K562 (cell line): Measurements from ENCODE around the gene VPS4B. TPM values are rescaled to one million over a fixed set of nuclear protein-coding genes. Genes with fewer than 3 reads are reported as not detected.

ENCODE experiments used
- ATAC-seq: fragments of 200-7000 bp; cut with Tn5 transposase; 3 replicates; pipeline ENCODE4 v1.9.1; 2020; ENCODE audit warnings: moderate library complexity
- BruUV-seq: library from RNA; stranded (reverse); fragments of 400-500 nt; replicated peaks from 2 replicates; lab custom pipeline; 2021; lab: Mats Ljungman, UMichigan
- CTCF ChIA-PET: fragments of 300-600 bp; formaldehyde crosslinking; extraction: SDS; loops from one replicate; lab custom pipeline; 2021; ENCODE audit warnings: low intra/inter-chr PET ratio; lab: Yijun Ruan, JAX
- POLR2A ChIA-PET: fragments of 300-600, 350-650 bp; sonication (Branson Sonifier 250); formaldehyde crosslinking; extraction: SDS; loops from one replicate; lab custom pipeline; 2021; ENCODE audit warnings: antibody characterized with exemption, inconsistent platforms; lab: Yijun Ruan, JAX
- DNase-seq, 4 experiments: peaks; one replicate each; pipeline versions ENCODE4 v3.0.0 to v3.0.0-alpha.2; 2011 to 2018; ENCODE audit warnings: low spot score in 3 of 4, mixed read lengths in 3 of 4; ENCODE audit errors: extremely low read depth in 1 of 4
- FAIRE-seq: peaks from 2 replicates; lab custom pipeline; 2011; peaks lifted over from hg19 to GRCh38; lab: Jason Lieb, UNC
- H2AFZ ChIP-seq: 2 replicates; pipeline ENCODE4 v1.6.0; 2011; ENCODE audit warnings: low read depth, low read length, control low read depth, inconsistent platforms
- H3K27ac ChIP-seq: fragments of 200-600 bp; 3 replicates; pipeline ENCODE4 v1.8.0; 2011; ENCODE audit warnings: low read depth, mild to moderate bottlenecking, control low read depth, inconsistent platforms, low read length, moderate library complexity, mixed read lengths; ENCODE audit errors: extremely low read depth
- H3K27me3 ChIP-seq, 2 experiments: fragments of 300-600 bp in 1 of 2; 2 replicates in 1 of 2; 3 replicates in 1 of 2; pipeline versions ENCODE4 v1.6.0 to v1.8.0; 2011; ENCODE audit warnings: inconsistent platforms in 2 of 2, low read length in 2 of 2, mild to moderate bottlenecking in 1 of 2, mixed read lengths in 1 of 2, moderate library complexity in 1 of 2; ENCODE audit not compliant: control insufficient read depth in 2 of 2, insufficient read depth in 2 of 2
- H3K36me3 ChIP-seq: fragments of 300-600 bp; 3 replicates; pipeline ENCODE4 v1.8.0; 2011; ENCODE audit warnings: mild to moderate bottlenecking, low read length, inconsistent platforms; ENCODE audit not compliant: control insufficient read depth, insufficient read depth
- H3K4me1 ChIP-seq, 2 experiments: fragments of 200-600 bp in 1 of 2; replicated peaks in 1 of 2; 2 replicates in 1 of 2; 3 replicates in 1 of 2; pipeline versions ENCODE4 v1.5.1 to v1.8.0; 2011; ENCODE audit warnings: inconsistent platforms in 2 of 2, low read length in 2 of 2, mild to moderate bottlenecking in 1 of 2, mixed read lengths in 1 of 2, moderate library complexity in 1 of 2; ENCODE audit not compliant: control insufficient read depth in 2 of 2, insufficient read depth in 2 of 2
- H3K4me2 ChIP-seq: 2 replicates; pipeline ENCODE4 v1.6.1; 2011; ENCODE audit warnings: low read length, control low read depth, inconsistent platforms, mixed read lengths; ENCODE audit not compliant: insufficient read depth
- H3K4me3 ChIP-seq: fragments of 200-600 bp; sonication (generic), shearing (Covaris generic); 2 replicates; pipeline ENCODE4 v1.5.1; 2016; ENCODE audit warnings: control low read depth, inconsistent platforms
- H3K79me2 ChIP-seq: fragments of 200-600 bp; 3 replicates; pipeline ENCODE4 v1.8.0; 2011; ENCODE audit warnings: low read length, inconsistent platforms; ENCODE audit not compliant: control insufficient read depth, insufficient read depth
- H3K9ac ChIP-seq, 2 experiments: 2 replicates each; pipeline versions ENCODE4 v1.6.0 to v1.6.1; 2011; ENCODE audit warnings: low read depth in 2 of 2, low read length in 2 of 2, control low read depth in 1 of 2, inconsistent platforms in 1 of 2, mild to moderate bottlenecking in 1 of 2, mixed read lengths in 1 of 2; ENCODE audit not compliant: insufficient read depth in 1 of 2
- H3K9me1 ChIP-seq: one replicate; pipeline ENCODE4 v1.6.0; 2011; ENCODE audit warnings: inconsistent platforms, mild to moderate bottlenecking, low read length, moderate library complexity; ENCODE audit not compliant: control insufficient read depth, insufficient read depth
- H3K9me3 ChIP-seq: replicated peaks from 2 replicates; pipeline ENCODE4 v1.5.1; 2011; ENCODE audit warnings: low read depth, low read length, inconsistent platforms; ENCODE audit not compliant: control insufficient read depth, insufficient read depth
- H4K20me1 ChIP-seq: replicated peaks from 2 replicates; pipeline ENCODE4 v1.6.1; 2011; ENCODE audit warnings: low read length, inconsistent platforms, mixed read lengths; ENCODE audit not compliant: control insufficient read depth, insufficient read depth
- ARNT ChIP-seq, 2 experiments: fragments of 450-650 bp; IDR thresholded peaks; 2 replicates each; pipeline ENCODE4 v1.6.1; 2016; ENCODE audit warnings: mild to moderate bottlenecking in 1 of 2
- DACH1 ChIP-seq: fragments of 450-650 bp; IDR thresholded peaks from 2 replicates; pipeline ENCODE4 v1.6.1; 2018; ENCODE audit not compliant: partially characterized antibody
- DDX20 ChIP-seq: fragments of 450-650 bp; IDR thresholded peaks from 2 replicates; pipeline ENCODE4 v1.6.1; 2016; ENCODE audit warnings: missing genetic modification characterization, low read depth, mild to moderate bottlenecking, missing compliant biosample characterization, moderate library complexity
- HCFC1 ChIP-seq: IDR thresholded peaks from 2 replicates; pipeline ENCODE4 v1.6.1; 2012; ENCODE audit warnings: low read depth, low read length, improper control_type of control experiment
- HIVEP1 ChIP-seq: fragments of 250-450 bp; sonication (Bioruptor Pico); IDR thresholded peaks from 2 replicates; pipeline ENCODE4 v1.4.0; 2020; ENCODE audit warnings: mild to moderate bottlenecking
- MED1 ChIP-seq: sonication (generic); formaldehyde crosslinking; IDR thresholded peaks from 2 replicates; pipeline ENCODE4 v1.8.1; 2023; ENCODE audit warnings: missing genetic modification reagents, borderline replicate concordance
- NFXL1 ChIP-seq: fragments of 450-650 bp; formaldehyde crosslinking; IDR thresholded peaks from 2 replicates; pipeline ENCODE4 v1.4.0; 2021; ENCODE audit warnings: mild to moderate bottlenecking
- POLR2H ChIP-seq: IDR thresholded peaks from 2 replicates; pipeline ENCODE4 v1.6.1; 2016; ENCODE audit warnings: missing genetic modification characterization, low read depth, mild to moderate bottlenecking, control low read depth, missing compliant biosample characterization, moderate library complexity
- SMARCC2 ChIP-seq: fragments of 450-650 bp; IDR thresholded peaks from 2 replicates; pipeline ENCODE4 v1.6.1; 2017; ENCODE audit warnings: antibody characterized with exemption, moderate library complexity, mild to moderate bottlenecking, low read depth
- SRSF9 ChIP-seq: fragments of 200-400 bp; formaldehyde crosslinking; IDR thresholded peaks from 2 replicates; pipeline ENCODE4 v1.6.1; 2017; ENCODE audit warnings: low read depth, low read length, borderline replicate concordance
- XRCC4 ChIP-seq: IDR thresholded peaks from one replicate; pipeline ENCODE4 v1.6.1; 2011; ENCODE audit not compliant: insufficient read depth, insufficient read length; ENCODE audit errors: extremely low read depth
- ZNF174 ChIP-seq: fragments of 250-450 bp; sonication (Bioruptor Pico); IDR thresholded peaks from 2 replicates; pipeline ENCODE4 v1.4.0; 2020; ENCODE audit warnings: mild to moderate bottlenecking
- ZNF589 ChIP-seq: fragments of 200-800 bp; sonication (Bioruptor generic); IDR thresholded peaks from 2 replicates; pipeline ENCODE4 v1.6.1; 2016; ENCODE audit warnings: low read depth, missing genetic modification characterization, missing compliant biosample characterization
- WGBS: fragments of 100-300 bp; shearing (Covaris generic); methylation state at CpG from one replicate; pipeline ENCODE4 v1.1.6; 2016; ENCODE audit warnings: low coverage, mixed read lengths; ENCODE audit not compliant: insufficient coverage; ENCODE audit errors: missing lambda C conversion rate; 5-methylcytosine and 5-hydroxymethylcytosine counted together
- in situ Hi-C: fragments of 300-500 bp; cut with MboI; formaldehyde crosslinking; loops from 4 replicates; pipeline ENCODE4 v1.15.0; 2018; ENCODE audit warnings: inconsistent platforms, mixed read lengths
- intact Hi-C: fragments of 100-400 bp; cut with micrococcal nuclease; formaldehyde crosslinking; loops from 2 replicates; pipeline ENCODE4 v1.14.2; 2022
- polyA plus RNA-seq, 8 experiments: library from polyadenylated mRNA; depleted of rRNA in 4 of 8; stranded (reverse) in 5 of 8; unstranded in 3 of 8; fragments of >200 nt; fragmentation: Nextera tagmentation in 2 of 8; fragmentation: Illumina TruSeq in 1 of 8; extraction: Ambion mirVana in 2 of 8; extraction: Trizol in 1 of 8; gene quantifications; 2 replicates each; pipeline versions ENCODE4 v1.2.1 to v1.2.3, GENCODE V29; 2011 to 2014; ENCODE audit warnings: inconsistent platforms in 1 of 8, missing spikeins in 1 of 8
- total RNA-seq, 7 experiments: library from RNA; depleted of rRNA in 6 of 7; stranded (reverse); fragments of >200 nt in 6 of 7; fragmentation: Illumina TruSeq in 2 of 7; extraction: Trizol in 2 of 7; gene quantifications; 2 replicates each; pipeline versions ENCODE4 v1.2.1 to v1.2.3, GENCODE V29; 2011 to 2021; ENCODE audit warnings: low replicate concordance in 1 of 7
- TF ChIP-seq, protein P1 (sequence below): sonication (generic); formaldehyde crosslinking; IDR thresholded peaks from 2 replicates; pipeline ENCODE4 v1.8.1; 2022; ENCODE audit warnings: missing genetic modification reagents
- TF ChIP-seq, protein P2 (sequence below): IDR thresholded peaks from 2 replicates; pipeline ENCODE4 v1.6.1; 2011; ENCODE audit not compliant: insufficient read length; ENCODE audit errors: extremely low read depth
- TF ChIP-seq, protein P3 (sequence below): fragments of 150-350 bp; IDR thresholded peaks from 2 replicates; pipeline ENCODE4 v1.6.1; 2014; ENCODE audit warnings: low read depth, mild to moderate bottlenecking, low read length, borderline replicate concordance

Gene VPS4B
- total and polyA plus RNA-seq, 9 of the 15 experiments (the other 6 are each of a cell fraction or from before 2014, with no cell fraction given), result 7.3 to 16.4 (median 10.4) TPM

DNA sequence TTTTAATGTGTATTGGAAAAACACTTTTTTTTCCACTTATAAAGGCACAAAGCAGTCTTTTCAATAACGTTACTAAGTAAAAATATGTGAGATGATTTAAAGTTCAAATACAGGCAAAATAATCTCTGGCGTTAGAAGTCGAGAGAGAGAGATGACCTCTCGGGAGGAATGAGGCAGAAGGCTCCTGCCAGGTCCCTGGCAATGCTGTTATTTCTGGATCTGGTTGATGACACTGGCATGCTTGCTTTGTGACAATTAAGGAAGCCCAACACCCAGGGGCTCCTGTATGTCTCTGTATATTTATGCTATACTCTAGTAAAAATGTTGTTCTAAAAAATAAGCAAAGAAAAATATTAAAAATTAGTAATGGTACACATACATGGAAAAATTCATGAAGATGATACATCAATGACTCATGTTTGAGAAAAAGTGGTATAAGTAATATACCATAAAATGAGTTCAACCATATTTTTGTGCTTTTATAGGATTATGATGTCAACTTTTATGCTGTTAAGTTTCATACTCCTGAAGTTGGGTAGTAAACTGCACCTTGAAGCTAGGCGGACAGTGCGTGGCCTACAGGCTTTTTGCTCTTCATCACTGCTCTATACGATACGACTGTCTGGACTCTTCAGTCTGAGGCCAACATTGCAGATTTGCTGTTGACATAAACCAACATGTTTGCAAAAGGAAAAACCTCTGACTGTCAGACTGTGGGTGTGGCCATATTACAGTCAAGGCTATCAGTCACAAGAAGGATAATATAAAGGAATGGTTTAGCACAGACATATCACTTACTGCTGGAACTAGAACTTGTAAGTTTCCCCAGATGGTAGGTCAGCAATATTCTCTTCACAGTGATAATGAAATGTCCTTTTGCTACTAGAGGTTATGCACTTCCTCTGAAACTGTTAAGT, 19.8 kb downstream of the VPS4B start:
- BruUV-seq, result no TSS peak
- CTCF ChIA-PET, result no interaction called here
- WGBS, result 93% methylated on average over 8 of the region's 8 CpGs
- TF ChIP-seq NFXL1 (CRISPR knock-in tag) (no peak), ARNT (IDR thresholded peaks at IDR 0.05) (no peak), MED1 (CRISPR knock-in tag) (no peak), ZNF589 (CRISPR knock-in tag) (no peak), DACH1 (no peak), POLR2H (tag) (no peak), SRSF9 (no peak), HIVEP1 (CRISPR knock-in tag) (no peak), XRCC4 (no peak), DDX20 (no peak), ZNF174 (no peak), SMARCC2 (no peak), HCFC1 (no peak)
- TF ChIP-seq, protein P1, sequence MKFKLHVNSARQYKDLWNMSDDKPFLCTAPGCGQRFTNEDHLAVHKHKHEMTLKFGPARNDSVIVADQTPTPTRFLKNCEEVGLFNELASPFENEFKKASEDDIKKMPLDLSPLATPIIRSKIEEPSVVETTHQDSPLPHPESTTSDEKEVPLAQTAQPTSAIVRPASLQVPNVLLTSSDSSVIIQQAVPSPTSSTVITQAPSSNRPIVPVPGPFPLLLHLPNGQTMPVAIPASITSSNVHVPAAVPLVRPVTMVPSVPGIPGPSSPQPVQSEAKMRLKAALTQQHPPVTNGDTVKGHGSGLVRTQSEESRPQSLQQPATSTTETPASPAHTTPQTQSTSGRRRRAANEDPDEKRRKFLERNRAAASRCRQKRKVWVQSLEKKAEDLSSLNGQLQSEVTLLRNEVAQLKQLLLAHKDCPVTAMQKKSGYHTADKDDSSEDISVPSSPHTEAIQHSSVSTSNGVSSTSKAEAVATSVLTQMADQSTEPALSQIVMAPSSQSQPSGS (CRISPR knock-in tag), result no peak
- TF ChIP-seq, protein P2, sequence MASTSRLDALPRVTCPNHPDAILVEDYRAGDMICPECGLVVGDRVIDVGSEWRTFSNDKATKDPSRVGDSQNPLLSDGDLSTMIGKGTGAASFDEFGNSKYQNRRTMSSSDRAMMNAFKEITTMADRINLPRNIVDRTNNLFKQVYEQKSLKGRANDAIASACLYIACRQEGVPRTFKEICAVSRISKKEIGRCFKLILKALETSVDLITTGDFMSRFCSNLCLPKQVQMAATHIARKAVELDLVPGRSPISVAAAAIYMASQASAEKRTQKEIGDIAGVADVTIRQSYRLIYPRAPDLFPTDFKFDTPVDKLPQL, result no peak
- TF ChIP-seq, protein P3, sequence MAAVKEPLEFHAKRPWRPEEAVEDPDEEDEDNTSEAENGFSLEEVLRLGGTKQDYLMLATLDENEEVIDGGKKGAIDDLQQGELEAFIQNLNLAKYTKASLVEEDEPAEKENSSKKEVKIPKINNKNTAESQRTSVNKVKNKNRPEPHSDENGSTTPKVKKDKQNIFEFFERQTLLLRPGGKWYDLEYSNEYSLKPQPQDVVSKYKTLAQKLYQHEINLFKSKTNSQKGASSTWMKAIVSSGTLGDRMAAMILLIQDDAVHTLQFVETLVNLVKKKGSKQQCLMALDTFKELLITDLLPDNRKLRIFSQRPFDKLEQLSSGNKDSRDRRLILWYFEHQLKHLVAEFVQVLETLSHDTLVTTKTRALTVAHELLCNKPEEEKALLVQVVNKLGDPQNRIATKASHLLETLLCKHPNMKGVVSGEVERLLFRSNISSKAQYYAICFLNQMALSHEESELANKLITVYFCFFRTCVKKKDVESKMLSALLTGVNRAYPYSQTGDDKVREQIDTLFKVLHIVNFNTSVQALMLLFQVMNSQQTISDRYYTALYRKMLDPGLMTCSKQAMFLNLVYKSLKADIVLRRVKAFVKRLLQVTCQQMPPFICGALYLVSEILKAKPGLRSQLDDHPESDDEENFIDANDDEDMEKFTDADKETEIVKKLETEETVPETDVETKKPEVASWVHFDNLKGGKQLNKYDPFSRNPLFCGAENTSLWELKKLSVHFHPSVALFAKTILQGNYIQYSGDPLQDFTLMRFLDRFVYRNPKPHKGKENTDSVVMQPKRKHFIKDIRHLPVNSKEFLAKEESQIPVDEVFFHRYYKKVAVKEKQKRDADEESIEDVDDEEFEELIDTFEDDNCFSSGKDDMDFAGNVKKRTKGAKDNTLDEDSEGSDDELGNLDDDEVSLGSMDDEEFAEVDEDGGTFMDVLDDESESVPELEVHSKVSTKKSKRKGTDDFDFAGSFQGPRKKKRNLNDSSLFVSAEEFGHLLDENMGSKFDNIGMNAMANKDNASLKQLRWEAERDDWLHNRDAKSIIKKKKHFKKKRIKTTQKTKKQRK, result no peak

More for the DNA sequence above, 19.8 kb downstream of the VPS4B start:
- Histone ChIP-seq H2AFZ (no peak overlapping the region), H3K4me3 (no peak overlapping the region), H3K9me3 (no peaks in the 10 kb centered on the region), H3K36me3 (peaks cover 41% of the 10 kb centered on the region), H3K9me1 (no peaks in the 10 kb centered on the region), H3K9ac (no peak overlapping the region), H3K4me2 (no peak overlapping the region), H3K4me1 (no peaks in the 10 kb centered on the region), H4K20me1 (no peaks in the 10 kb centered on the region), H3K27me3 (no peaks in the 10 kb centered on the region), H3K79me2 (no peaks in the 10 kb centered on the region), H3K27ac (no peak overlapping the region)
- POLR2A ChIA-PET, result no interaction called here
- DNase-seq (no peak), FAIRE-seq (no peak), ATAC-seq (no peak)
- in situ Hi-C loops, result no loop called here
- intact Hi-C loops, result no loop called here
